ENCODE results near the gene C6orf47.
"Not testable (repeated sequence)": the region's sequence is repeated elsewhere in the genome, so short reads cannot be mapped to it uniquely, and the experiment has no call there.

Gene C6orf47

GRCh38 chr6:31660381-31661261, at the start of gene C6orf47:
C6orf47 (minus strand) TSS chr6:31660778; CDS start chr6:31659947, 831 bp downstream.
- DNase-seq, result peak; percentile 56

- not testable (repeated sequence) for DNase-seq
Observed at GRCh38 chr6:31709157-31709556, 48.6 kb upstream of the C6orf47 start.

DNA sequence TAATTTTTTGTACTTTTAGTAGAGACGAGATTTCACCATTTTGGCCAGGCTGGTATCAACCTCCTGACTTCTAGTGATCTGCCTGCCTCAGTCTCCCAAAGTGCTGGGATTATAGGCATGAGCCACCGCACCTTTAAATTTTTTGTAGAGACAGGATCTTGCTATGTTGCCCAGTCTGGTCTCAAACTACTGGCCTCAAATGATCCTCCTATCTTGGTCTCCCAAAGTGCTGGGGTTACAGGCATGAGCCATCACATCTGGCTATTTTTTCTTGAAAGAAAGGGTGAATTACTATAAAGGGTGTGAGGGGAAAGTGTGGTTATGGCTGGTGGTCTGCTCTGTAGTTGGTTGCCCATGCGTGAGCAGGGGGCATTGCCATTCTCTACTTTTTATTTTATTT, 47.6 kb upstream of the C6orf47 start:
- no peak for DNase-seq

- DNase-seq, result no peak
Observed at GRCh38 chr6:31707701-31708100, 47.1 kb upstream of the C6orf47 start.

DNA sequence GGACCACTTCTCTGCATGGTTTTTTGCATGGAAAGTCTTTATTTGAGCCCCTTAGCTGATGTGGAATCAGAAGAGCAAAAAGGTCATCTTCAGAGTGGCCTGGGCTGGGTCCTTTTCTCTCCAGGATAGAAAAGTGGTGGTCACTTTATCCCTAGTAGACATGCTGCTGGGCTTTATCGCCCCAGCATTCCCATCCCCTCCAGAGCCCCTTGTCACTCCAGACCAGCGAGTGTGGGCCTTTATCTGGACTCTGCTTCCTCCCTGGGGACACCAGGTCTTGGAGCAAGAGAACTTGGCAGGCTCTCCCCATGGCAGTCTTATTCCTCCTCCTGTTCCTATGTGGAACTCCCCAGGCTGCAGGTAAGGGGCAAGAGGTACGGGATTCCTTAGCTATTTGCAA, 46.0 kb upstream of the C6orf47 start, which contains the start of gene LY6G6F:
Gene LY6G6F (plus strand): TSS at position 268 of the 400 bp plus-strand sequence. CDS start 41 bp downstream, at position 309.
- DNase-seq, result no peak

DNA sequence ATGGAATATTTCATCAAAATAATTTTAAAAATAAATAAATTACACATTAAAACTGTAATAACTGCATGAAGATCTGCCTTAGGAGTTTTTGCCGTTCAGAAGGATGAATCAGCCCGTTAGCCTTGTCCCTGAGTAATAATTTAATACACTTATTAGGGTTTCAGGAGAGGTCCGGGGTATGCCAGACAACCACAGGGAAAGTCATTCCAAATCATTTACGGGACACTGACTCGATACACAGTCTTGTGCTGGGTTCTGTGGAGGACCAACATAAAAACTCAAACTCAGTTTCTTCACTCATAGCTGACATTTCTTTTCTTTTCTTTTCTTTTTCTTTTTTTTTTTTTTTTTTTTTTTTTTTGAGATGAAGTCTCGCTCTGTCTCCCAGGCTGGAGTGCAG, 45.4 kb upstream of the C6orf47 start:
- no peak for DNase-seq

DNA sequence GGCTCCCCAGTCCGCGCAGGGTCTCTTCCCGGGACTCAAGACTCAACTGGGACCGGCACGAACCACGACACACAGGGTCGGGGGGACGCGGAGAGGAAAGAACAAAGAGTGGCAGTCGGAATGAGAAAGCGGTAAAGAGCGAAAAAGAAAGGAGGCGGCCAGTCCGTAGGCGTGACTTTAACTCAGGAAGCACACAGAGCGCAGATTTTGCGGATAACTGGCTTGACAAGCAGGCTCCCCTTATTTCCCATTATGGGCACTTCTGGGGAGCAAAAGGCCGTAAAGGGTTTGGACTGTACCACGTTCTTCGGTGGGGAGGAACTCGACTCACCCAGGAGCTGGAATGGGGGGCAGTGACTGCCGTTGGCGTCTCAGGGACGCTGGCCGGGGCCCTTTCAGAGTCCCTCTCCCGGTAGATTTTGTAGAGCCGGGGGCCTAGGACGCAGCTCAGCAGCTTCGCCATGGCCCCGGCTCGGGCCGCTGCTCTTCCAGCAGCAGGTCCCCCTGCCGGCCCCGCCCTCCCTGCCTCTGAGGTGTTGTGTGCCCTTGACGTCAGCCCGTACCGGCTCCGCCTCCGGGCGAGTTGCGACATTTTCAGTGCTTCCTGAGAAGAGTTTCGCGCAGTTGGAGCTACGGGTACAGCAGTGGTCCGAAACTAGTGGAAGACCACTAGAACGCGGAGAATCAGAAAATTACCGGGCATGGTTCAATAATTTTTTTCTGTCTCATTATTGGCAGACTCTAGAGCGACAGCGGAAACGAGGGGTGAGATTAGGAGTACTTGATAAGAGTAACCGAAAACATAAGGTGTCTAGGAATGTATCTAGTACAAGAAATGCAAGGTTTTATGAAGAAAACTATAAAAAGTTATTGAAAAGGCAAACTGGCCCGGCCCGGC, 42.5 kb upstream of the C6orf47 start, which contains the start of gene ABHD16A:
Gene ABHD16A (minus strand): TSS at position 506 of the 898 bp plus-strand sequence. CDS start 43 bp downstream, at position 463.
- peak; percentile 88 for DNase-seq

GRCh38 chr6:31702405-31702818, 41.8 kb upstream of the C6orf47 start:
- peak; percentile 48 for DNase-seq

DNA sequence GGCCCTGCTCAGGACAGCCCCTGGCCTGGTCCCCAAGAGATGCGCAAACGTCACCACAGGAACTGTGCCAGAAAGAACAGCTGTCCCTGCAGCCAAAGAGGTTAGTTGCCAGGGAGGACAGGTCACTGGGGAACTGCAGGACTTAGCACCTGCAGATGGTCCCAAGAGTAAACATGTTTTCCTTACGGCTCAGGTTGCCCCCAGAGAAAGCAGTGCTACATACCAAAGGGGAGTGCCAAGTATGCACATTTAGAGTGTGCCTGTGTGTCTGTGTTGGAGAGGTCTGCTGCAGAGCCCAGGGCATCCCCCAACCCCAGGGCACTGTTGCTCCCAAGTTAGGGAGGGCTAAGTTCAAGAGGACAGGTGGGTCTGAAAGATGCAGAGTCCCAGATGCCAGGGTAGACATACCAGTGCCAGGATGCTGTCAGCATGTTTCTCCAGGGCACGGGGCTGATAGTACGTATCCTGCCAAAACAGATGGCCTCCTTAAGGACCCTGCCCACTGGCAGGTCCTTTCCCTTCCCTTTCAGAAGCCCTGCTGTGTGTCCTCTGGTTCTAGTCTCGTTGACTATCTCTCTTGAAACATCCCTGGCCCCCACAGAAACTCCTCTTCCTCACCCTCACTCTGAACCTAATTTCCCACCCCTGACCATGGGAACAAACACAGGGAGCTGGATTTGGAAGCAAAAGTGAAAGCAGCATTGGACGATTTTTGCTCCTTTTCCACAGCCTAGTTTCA, 41.3 kb upstream of the C6orf47 start:
- peak; percentile 31 for DNase-seq

GRCh38 chr6:31700740-31701401, 40.3 kb upstream of the C6orf47 start:
- DNase-seq, result no peak

- DNase-seq, result no peak
Observed at GRCh38 chr6:31697555-31697954, 37.0 kb upstream of the C6orf47 start.

- DNase-seq, result no peak
Observed at GRCh38 chr6:31693535-31693934, 33.0 kb upstream of the C6orf47 start.

DNA sequence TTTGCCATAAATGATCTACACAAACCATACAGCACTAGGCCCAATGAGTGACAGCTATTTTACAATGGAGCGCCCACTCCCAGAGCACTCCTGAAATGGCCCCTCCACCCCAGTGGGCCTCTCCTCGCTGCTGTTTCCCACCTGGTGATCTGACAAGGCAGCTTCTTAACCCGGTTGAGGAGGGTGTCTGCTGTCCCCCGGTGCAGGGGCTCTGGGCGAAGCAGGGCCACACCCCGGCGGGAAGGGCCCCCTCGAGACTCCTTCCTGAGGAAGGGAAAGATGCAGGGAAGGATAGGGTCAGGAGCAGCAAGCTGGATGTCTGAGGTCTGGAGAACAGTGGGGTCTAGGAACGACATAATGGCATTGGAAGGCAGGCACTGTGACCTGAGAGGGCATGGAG, 32.3 kb upstream of the C6orf47 start:
- DNase-seq, result no peak

- no peak for DNase-seq
Observed at GRCh38 chr6:31692353-31692752, 31.8 kb upstream of the C6orf47 start.

DNA sequence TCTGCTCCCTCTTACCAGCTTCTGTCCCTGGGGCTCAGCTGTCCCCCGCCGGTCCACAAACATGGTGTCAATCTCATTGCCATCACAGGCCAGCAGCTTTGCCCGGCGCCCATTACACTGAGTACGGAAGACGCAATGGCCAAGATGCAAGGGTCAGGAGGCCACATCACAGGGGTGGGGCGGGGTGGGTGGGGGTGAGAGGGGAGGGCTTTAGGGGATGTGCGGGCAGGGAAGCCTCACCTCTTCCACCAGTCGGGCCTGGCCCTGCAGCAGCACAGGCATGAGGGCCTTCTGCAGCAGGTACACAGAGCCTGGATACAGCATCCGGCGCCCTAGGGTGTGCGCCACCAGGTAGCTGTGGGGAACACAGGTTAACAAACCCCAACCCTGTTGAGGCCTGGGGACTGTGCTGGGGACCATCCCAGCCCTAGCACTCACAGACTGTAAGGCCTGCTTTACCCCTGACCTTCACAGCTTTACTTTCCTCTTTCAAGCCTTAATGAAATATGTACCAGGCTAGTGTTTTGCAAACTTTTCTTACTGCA, 31.1 kb upstream of the C6orf47 start:
- DNase-seq, result no peak

- no peak for DNase-seq
Observed at GRCh38 chr6:31691078-31691463, 30.5 kb upstream of the C6orf47 start.

- DNase-seq, result no peak
Observed at GRCh38 chr6:31690231-31691077, 29.9 kb upstream of the C6orf47 start.

DNA sequence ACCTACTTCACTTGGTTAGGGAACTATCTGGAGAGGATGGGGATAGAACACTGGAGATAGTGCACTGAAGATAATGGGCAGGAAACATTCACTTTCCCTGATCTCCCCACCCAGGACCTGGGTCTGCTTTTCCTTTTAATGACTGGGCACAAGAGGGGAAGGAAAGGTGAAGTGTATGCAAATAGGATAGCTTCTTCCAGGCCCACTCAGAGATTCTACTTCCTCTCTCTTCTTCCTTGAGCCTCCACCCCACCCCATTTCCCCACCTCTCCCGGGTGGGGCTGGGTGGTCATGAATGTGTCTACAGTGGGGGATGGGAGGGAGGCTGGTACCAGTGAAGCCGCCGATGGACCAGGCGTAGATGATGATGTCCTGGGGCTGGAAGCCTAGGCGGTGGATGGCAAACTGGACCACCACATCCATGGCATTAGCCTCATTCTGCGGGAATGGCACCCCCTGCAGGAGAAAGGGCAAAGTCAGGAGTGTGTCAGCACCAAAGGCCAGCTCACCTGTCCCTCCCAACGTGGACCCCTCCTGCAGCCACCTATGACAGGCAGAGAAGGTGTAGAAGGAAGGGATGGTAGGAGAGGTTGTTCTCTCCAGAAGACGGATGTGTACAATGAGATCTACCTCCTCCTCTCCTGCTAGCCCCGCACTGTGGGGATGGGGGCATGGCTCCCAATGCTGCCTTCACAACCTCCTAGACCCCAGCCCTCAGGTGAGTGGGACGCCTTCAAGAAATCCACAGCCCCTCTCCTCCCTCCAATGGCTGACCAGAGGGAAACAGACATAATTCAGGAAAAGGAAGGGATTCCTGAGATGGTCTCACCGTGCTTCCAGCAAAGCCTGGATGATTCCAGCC, 28.9 kb upstream of the C6orf47 start:
- DNase-seq, result no peak

DNA sequence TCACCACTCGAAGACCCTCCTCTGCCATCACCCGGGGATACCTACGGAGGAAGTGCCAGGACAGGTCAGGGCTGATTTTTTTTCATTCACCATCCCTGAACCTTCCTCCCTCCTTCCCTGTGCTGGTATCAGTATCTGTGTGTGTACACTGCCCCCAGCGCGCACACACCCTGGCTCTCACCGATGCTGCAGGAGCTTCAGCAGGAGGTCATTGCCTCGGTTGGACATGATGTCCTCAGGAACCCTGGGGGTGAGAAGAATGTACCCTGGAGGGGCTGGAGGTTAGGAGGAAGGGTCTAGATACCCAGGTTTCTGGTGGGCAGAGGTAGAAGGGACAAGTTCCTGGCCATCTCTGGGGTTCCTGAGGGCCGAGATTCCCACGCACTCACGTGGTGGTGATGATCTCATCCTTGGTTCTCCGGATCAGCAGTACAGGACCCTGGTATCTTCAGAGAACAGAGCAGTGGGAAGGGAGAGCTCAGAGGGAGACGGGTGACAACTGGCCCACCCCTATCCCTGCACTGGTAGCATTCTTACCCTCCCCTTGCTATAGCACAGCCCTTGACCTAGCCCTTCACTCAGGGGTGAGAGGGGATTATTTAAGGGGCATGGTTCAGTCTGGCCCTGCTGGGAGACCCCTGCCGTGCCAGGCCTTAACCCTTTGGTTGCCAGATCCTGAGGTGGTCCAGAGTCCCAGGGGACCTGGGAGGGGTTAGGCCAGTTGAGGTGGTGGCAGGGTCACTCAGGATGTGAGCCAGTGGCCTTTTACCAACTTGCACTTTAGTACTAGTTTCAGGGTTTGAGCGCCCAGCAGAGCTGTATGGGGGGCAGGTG, 27.5 kb upstream of the C6orf47 start:
- no peak for DNase-seq
